Left renal cortex interstitium (tissue), 4 donors: ENCODE results near the gene RAB7A. TPM values are rescaled to one million over a fixed set of nuclear protein-coding genes. Genes with fewer than 3 reads are reported as not detected.

Experiments used
- DNase-seq, 4 donors: peaks; one replicate each; pipeline ENCODE4 v3.0.0-alpha.2; 2013; ENCODE audit warnings: low read depth in 4 of 4, low spot score in 2 of 4, missing footprints in 1 of 4
- polyA plus RNA-seq, 4 donors: library from polyadenylated mRNA; unstranded; fragments of 120-200 nt; gene quantifications; one replicate each; pipeline ENCODE4 v1.2.1, GENCODE V29; 2013; ENCODE audit not compliant: insufficient read length in 4 of 4

The RAB7A gene
- polyA plus RNA-seq, 4 donors, result 242 to 288 (median 258) TPM

DNA sequence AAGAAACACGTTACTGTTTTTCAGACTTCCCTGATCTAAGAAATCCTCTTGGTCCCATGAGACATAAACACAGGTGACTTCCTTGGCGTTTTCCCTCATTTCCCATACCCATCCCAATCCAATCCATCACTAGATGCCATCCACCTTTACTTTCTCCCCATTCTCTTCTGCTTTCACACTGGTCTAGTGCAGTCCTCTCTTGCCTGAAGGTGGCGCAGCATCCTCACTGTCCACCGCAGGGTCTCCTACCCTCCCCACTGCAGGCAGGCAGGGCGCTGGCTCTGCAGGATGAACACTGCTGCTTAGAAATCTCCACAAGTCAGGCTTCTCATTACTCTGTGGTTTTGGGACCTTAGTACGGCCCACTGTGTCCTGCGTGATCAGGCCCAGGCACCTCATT lies 58.2 kb downstream of the RAB7A start:
- DNase-seq, result no peak

DNA sequence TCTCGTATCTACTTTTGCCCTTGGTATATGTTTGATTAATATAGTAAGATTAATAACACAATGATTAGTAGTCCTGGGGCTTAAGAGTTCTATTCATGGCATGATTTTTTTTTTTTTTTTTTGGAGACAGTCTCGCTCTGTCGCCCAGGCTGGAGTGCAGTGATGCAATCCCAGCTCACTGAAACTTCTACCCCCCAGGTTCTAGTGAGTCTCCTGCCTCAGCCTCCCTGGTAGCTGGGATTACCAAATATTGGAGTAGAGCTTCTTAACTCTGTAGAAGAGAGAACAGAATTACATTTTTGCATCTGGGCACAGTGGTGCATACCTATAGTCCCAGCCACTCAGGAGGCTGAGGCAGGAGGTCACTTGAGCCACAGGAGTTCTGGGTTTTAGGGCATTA lies 58.9 kb downstream of the RAB7A start:
- no peak for DNase-seq

DNA sequence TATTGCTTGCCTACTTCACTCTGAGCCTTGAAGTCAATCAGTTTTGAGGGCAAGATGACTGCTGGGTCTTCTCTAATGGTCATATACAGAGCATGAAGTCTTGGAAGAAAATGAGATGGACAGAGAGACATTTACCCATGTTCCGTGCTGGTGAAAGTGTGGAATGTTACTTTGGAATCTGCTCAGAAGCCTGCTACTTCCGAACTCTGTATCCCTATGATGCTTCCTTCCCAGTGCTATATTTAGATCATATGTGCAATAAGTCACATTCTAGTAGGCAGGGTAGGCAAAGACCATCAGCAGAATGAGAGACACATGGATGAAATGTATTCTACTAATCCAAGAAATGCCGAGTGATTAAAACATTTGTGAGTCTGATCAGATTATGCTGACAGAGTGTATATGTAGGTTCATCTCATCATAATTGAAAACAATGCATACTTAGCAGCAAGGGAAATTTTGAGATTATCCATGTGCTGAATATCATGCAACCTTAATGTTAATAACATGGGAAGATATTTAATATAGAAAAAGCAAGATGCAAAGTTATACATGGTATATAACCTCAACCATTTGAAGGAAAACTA lies 60.5 kb downstream of the RAB7A start:
- no peak for DNase-seq

DNA sequence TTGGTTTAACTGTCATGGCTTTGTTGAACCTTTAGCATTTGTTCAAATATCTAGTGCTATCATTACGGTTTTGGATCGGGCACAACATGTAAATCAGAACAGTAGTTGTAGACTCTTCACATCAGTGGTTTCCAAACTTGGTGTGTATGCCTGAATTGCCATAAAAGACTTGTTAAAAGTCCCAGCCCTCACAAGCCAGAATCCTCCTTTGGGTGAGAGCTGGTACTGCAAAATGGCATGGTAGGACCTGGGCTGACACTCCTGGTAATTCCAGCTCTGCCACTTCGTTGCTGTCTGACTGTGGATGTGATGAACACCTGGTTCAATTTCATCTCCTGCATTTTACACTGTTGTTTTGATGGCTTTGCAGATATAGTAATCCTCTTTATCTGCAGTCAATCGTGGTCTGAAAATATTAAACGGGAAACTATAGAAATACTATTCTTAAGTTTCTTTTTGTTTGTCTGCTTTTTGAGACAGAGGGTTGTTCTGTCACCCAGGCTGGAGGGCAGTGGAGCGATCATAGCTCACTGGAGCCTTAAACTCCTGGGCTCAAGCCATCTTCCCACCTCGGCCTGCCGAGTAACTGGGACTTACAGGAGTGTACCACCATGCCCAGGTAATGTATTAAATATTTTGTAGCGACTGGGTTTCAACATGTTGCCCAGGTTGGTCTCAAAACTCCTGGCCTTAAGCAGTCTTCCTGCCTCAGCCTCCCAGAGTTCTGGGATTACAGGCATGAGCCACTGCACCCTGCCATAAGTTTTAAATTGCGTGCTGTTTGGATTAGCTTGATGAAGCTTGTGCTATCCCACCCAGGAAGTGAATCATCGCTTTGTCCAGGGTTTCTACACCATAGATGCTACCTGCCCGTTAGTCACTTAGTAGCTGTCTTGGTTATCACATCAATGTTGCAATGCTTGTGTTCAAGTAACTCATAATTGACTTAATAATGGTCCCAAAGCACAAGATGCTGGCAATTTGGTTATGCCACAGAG lies 61.6 kb downstream of the RAB7A start:
- DNase-seq, result no peak

DNA sequence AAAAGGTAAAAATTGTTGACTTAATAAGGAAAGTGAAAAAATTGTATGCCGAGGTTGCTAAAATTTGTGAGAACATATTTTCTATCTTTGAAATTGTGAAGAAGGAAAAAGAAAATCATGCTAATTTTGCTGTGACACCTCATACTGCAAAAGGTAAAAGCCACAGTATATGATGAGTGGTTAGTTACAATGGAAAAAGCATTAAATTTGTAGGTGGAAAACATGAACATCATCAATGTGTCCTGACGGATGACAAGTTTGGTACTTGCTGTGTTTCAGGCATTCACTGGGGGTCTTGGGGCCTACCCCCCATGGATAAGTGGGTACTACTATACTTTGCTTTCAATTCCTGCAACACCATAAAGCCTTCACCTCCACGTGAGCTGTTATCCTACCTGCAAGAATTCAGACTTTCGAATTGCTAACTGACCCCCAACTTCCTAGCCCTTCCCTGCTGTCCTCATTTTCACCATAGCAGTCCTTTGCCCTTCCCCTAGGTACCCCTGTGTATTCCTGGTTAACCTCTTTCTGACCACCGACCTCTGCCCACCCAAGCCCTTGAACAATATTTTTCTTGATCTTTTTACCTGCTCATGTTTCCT lies 62.4 kb downstream of the RAB7A start:
- DNase-seq, result no peak

DNA sequence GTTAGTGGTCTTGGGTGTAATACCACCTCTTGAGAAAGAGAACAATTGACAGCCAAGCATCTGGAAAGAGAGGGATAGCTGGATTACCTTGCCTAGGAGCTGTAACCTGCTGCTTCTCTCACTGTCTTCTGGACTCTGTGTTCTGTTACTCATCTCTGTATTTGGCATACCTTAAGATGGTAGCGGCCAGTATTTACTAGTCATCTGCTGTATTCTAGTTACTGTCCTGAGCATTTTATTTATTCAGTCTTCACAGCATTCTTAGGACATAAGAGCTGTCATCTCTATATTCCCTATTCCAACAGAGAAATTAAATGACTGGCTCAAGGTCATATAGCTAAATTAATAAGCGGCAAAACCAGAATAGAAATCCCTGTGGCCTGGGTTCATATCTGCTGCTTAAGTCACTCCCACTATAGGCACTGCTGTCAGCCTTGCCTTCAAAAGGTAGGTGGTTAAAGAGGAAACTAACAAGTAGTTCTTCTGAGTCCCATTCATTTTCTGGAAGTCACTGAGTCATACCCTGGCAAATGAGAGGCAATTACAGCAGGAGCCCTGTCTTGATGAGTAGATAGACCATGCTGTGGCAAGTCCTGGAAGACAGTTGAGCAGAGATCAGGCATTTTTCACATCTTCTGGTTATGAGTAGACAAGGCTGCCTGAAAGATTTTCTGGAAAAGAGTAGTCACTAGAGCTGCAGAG lies 68.2 kb downstream of the RAB7A start:
- DNase-seq, result no peak

DNA sequence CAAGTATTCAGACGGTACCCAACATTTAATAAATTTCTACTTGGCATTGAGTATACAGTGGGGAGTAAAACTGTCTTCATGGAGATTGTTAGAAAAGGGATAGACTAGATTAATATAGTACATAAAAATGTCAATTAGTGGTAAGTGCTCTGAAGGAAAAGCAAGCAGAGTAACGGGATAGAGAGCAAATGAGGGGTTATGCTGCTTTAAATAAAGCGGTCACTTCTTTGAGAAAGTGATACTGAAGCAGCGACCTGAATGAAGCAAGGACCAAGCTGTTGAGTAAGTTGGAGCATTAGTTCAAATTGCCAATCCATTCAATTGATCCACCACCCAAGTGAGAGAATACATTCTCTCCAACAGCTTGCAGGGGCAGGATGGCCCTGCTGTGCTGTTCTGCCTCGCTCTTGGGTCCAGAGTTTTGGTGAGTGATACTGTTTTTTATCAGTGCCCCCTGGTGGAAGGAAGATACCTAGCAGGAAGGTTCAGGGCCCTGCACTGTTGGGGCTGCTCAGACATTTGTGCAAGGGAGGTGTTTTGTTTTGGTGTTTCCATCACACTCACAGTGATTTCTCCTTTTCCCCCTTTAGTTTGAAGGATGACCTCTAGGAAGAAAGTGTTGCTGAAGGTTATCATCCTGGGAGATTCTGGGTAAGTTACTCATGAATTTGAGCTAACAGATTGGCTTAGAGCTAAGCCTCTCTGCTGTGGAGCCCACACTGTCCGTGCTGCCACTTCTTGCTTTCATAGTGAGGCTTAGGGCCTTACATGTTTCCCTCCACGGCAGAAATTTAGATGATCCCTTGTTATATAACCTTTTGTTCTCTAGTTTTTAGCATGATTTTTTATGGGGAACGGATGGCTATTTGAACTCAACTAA lies 69.0 kb downstream of the RAB7A start:
- peak in 3 of 4 donors; percentile 21 to 66 (median 44) for DNase-seq

DNA sequence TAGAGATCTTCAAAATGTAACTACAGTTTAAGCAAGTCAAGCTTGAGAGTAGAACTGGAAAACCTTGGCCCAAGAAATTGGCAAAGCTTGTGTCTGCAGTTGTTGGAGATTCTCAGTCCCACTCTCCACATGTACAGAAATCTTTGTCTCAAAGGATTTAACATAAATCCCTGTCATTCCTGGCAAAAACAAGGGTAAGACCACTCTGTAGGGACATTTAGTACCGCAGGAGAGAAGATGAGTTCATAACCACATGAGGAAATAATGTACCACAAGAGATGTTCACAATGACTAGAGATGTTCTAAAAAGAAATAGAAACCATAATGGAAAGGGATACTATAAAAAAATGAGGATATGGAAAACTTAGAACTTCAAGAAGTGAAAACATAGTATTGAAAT lies 73.7 kb downstream of the RAB7A start:
- DNase-seq, result no peak

DNA sequence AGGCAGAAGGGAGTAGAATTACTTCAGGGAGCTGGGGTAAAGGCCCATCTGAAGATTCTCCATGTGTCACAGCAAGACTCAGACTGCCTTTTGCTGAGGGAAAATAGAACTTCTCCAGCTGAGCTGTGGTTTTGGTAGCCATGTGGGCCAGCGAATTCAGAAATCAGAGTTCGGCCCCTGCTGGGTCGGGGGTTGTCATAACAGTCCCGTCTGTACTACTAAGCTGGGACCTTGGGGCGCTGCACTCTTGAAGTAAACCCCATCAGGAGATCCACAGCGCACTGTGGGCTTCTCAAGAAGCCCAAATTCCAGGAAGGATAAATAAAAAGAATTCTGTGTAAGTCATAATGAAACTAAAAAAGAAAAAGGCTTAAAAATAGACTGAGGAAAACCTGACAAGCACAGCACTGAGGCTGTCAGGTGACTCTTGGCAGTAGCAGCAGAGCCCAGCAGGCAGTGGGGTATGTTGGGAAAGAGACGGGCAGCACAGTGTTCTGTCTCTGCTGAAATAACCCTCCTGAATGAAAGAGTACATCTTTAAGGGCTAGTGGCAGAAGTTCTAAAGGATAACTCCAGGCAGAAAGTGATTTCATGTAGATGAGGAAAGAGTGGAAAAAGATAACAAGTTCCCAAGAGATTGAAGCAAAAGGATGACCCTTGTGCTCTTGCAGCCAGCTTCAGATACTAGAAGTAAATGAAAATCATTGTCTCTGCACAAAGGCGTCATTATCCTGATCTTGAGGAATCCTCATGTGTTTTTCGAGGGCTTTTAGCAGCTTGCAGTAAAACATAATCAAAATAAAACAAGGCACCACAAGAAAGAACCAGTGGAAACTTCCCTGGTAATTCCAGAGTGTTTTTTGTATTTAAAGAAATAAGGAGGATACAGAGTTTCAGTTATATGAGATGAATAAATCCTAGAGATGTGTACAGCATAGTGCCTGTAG lies 74.5 kb downstream of the RAB7A start:
- DNase-seq, result no peak

DNA sequence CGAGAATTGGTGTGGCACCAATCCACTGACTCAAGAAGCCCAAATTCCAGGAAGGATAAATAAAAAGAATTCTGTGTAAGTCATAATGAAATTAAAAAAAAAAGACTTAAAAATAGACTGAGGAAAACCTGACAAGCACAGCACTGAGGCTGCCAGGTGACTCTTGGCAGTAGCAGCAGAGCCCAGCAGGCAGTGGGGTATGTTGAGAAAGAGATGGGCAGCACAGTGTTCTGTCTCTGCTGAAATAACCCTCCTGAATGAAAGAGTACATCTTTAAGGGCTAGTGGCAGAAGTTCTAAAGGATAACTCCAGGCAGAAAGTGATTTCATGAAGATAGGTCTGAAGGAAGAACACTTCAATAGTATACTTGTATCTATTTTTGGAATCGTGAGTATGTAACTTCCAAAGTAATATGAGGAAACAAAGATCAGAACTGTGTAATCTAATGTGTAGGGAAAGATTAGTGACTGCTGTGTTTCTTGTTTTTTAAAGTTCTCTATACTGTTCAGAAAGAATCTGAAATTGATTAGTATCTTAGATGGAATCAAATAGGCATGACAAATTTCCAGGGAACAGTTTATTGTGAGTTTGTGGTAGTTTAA lies 75.9 kb downstream of the RAB7A start:
- DNase-seq, result no peak

DNA sequence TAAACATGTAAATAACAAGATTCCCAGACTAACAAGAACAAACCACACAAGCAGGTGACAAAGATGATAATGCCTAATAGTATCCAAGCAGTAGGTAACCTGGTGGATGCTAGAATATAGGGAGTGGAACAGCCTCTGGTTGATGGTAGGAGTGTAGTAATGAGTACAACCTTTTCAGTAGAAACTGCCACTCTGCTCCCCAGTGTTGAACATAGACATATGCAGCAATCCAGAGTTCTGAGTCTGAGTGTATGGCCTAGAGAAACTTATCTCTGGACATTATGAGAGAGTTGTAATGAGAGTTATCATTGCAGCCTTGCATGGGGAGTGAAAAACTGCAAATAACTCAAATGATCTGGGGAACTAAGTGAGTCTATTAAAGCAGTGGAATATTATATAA lies 77.3 kb downstream of the RAB7A start:
- no peak for DNase-seq

DNA sequence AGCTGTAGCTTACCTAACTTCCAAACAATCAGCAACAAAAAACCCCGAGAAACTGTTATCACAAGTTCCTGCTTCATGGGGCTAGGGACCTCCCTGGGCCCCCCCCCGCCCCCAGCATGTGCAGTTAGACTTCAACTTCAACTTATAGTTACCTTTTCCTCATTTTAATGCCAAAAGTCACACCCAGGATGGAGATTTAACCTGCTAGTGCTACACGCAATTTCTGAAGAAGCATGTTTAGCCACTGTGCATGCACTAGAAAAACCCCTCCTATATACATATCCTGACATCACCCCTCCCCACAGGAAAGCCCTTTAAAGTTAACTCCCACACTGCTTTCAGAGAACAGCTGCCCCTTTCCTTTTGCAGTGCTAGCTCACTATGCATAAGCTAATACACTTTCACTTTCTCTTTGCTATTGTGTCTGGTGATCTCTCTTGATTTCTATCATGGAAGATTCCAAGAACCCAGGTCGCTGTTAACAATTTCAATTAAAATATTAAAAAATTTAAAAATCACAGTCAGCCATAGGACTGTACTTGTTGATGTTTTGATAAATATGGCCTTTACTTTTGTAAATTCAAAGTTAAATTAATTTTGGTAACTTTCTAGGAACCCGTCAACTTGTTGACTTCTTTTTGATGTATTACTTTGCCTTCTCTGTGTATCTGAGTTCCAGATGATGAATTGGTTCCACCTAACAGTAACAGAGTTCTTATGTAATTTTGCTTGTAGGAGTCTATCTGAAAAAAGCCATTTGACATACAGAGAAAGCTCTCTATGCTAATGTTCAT lies 78.2 kb downstream of the RAB7A start:
- peak in 3 of 4 donors; percentile 29 to 48 (median 37) for DNase-seq

DNA sequence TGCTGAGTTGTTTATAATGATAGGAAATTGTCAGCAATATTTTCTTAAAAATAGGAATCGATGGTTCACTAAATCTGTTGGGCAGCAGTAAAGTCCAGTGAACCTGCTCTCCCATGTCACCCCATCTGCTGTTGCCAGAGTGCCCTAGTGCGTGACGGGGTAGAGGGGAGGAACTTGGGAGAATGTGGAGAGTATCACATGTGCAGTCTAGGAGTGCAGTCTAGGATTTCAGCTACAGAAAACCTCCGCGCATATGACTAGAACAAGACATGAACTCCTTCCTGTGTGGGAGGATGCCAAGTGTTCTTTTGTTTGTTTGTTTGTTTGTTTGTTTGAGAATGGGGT lies 78.8 kb downstream of the RAB7A start:
- peak in 3 of 4 donors; percentile 52 to 60 (median 56) for DNase-seq

DNA sequence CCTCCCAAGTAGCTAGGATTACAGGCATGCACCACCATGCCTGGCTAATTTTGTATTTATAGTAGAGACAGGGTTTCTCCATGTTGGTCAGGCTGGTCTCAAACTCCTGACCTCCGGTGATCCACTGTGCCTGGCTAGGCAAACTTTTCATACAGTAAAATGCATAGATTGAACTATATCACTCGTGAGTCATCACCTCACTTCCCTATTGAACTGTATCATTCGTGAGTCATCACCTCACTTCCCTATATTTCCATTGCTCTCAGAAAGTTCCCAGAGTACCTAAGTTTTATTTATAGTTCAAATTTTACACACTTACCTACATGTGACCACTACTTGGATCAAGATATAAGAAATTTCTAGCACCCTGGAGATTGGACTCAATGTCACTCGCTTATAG lies 79.8 kb downstream of the RAB7A start:
- no peak for DNase-seq

DNA sequence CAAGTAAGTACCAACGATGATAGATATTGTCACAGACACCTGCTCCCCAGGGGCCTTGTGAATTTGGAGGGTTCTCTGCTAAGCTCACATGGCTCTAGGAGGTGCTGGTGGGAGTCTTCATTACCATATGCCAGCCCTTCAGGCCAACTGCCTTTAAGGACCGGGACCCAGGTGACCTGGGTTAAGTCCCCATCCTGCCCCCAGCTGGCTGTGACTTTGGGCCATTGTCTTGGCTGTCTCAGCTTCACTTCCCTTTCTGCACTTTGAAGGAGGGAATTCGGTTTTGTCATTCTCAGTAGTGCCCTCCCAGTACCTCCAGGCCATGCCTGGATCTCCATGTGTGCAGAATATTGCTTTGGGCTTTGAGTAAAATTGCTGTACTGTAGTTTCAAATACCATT lies 80.6 kb downstream of the RAB7A start:
- no peak for DNase-seq

DNA sequence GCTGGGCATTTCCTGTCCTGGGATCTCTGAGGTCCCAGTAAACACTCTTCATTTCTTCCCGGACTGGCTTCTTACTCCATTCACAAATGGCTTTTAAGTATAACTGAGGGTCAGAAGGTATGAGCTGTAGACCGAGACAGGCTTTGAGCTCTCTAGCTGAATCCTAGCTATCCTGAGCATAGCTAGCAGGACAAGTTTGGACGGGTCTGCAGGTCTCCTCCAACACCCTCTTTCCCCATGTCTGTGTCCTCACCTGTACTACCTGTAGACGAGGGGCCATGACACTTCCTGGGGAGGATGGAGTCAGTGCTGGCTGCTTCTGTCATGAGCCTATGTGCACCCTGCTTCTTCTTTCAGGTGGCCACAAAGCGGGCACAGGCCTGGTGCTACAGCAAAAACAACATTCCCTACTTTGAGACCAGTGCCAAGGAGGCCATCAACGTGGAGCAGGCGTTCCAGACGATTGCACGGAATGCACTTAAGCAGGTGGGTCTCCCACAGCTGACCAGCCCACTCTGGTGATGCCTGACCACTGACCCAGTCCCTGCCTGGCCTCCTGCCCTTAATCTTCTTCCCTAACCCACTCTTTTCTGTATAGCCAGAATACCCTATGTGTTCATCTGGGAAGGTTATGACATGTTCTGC lies 81.3 kb downstream of the RAB7A start:
- DNase-seq, result no peak

DNA sequence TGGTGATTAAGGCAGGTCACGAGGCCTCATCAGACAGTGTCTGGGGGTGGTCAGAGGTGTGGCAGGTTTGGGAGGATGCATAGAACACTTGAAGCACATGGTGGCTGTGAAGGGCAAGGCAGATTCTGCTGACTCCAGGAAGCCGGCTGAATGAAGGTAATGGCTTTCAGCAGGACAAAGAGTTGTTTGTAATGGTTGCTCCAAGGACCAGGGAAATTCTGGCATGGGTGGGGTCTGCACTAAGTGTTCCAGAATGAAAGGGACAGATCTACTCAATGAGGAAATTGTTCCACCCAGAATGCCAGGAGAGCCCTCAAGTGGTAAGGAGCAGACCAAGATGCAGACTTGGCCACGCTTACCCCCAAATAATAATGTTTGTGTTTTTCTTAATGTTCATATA lies 82.7 kb downstream of the RAB7A start:
- DNase-seq, result no peak
